Stromal cell of bone marrow (primary cell): ENCODE results near the gene PDE4D.
"Not testable (repeated sequence)": the region's sequence is repeated elsewhere in the genome, so short reads cannot be mapped to it uniquely, and the experiment has no call there.

Experiments used
- DNase-seq: peaks from one replicate; pipeline ENCODE4 v3.0.0-alpha.2; 2012; ENCODE audit warnings: low read depth

The PDE4D gene

GRCh38 chr5:59605915-59606314 is 287.6 kb downstream of the PDE4D start:
- no peak for DNase-seq

- no peak for DNase-seq
Measured at GRCh38 chr5:59604111-59604510, 289.4 kb downstream of the PDE4D start.

GRCh38 chr5:59600998-59601397 is 292.5 kb downstream of the PDE4D start:
- DNase-seq: no peak

GRCh38 chr5:59600153-59600552 is 293.4 kb downstream of the PDE4D start:
- DNase-seq: no peak

GRCh38 chr5:59599729-59600128 is 293.8 kb downstream of the PDE4D start:
- no peak for DNase-seq

GRCh38 chr5:59598547-59598874 is 295.0 kb downstream of the PDE4D start:
- DNase-seq: no peak

GRCh38 chr5:59597690-59598546 is 295.6 kb downstream of the PDE4D start:
- DNase-seq: no peak

GRCh38 chr5:59596586-59597350 is 296.8 kb downstream of the PDE4D start:
- DNase-seq: no peak

GRCh38 chr5:59594118-59594517 is 299.4 kb downstream of the PDE4D start:
- DNase-seq: not testable (repeated sequence)

- no peak for DNase-seq
Measured at GRCh38 chr5:59593439-59594007, 300.0 kb downstream of the PDE4D start.

- DNase-seq: peak; percentile 33
Measured at GRCh38 chr5:59592101-59592500, 301.4 kb downstream of the PDE4D start.

GRCh38 chr5:59591162-59591561 is 302.4 kb downstream of the PDE4D start:
- no peak for DNase-seq

GRCh38 chr5:59588922-59589321 is 304.6 kb downstream of the PDE4D start:
- no peak for DNase-seq

- peak; percentile 28 for DNase-seq
Measured at GRCh38 chr5:59587489-59588337, 305.8 kb downstream of the PDE4D start.

- no peak for DNase-seq
Measured at GRCh38 chr5:59586841-59587240, 306.7 kb downstream of the PDE4D start.

GRCh38 chr5:59584858-59585846 is 308.4 kb downstream of the PDE4D start:
- no peak for DNase-seq

- DNase-seq: no peak
Measured at GRCh38 chr5:59583810-59584562, 309.5 kb downstream of the PDE4D start.

GRCh38 chr5:59583151-59583809 is 310.2 kb downstream of the PDE4D start:
- no peak for DNase-seq

GRCh38 chr5:59582746-59583145 is 310.8 kb downstream of the PDE4D start:
- DNase-seq: no peak

- DNase-seq: no peak
Measured at GRCh38 chr5:59579824-59580167, 313.7 kb downstream of the PDE4D start.
